GM18867 (cell line): Measurements from ENCODE around the gene SPON1.
"Not testable (repeated sequence)": the region's sequence is repeated elsewhere in the genome, so short reads cannot be mapped to it uniquely, and the experiment has no call there.

Experiments used
- ATAC-seq: cut with Tn5 transposase; IDR thresholded peaks from one replicate; pipeline ENCODE4 v1.9.1; 2021; ENCODE audit warnings: mild to moderate bottlenecking, moderate library complexity; ENCODE audit not compliant: unreplicated experiment

SPON1 gene

DNA sequence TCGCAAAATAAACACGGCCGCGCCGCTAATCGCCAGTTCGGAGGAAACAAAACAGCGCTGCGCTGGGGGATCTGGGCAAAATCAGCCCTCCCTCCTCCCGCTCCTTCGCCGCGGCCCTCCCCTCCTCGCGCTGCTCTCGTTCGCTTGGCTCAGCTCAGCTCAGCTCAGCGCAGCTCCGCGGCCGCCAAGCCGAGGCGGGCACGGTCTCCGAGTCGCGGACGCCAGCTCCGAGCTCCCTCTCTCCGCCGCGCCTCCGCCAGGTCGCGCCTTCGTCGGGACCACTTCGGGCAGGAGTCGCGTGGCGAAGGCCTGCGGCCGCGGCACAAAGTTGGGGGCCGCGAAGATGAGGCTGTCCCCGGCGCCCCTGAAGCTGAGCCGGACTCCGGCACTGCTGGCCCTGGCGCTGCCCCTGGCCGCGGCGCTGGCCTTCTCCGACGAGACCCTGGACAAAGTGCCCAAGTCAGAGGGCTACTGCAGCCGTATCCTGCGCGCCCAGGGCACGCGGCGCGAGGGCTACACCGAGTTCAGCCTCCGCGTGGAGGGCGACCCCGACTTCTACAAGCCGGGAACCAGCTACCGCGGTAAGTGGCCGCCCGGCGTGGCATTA is at the start of gene SPON1:
TSS of gene SPON1 (plus strand) at position 162 of the 607 bp plus-strand sequence. CDS start at position 344, 182 bp downstream.
- ATAC-seq: no peak

- no peak for ATAC-seq
Measured at GRCh38 chr11:13917264-13917663, 45.3 kb upstream of the SPON1 start.

- ATAC-seq: no peak
Measured at GRCh38 chr11:13917904-13918303, 44.6 kb upstream of the SPON1 start.

DNA sequence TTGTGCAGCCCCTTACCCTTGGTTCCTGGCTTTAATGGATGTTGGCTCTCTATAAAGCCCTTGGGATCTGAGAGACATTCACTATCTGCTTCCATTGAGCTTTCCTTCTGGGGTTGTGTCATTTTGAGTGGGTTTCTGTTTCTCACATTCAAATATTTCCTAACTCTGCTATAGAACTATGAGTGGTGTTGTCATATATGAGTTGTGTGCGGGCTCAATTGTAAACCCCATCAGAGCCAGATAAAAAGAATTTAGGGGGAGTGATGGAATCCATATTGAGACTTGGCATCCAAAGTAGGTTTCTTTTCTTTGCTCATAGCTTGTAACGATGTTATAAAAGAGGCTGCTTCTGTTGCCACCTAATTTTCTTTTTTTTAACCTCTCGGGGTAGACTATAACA is 41.8 kb upstream of the SPON1 start:
- ATAC-seq: no peak

DNA sequence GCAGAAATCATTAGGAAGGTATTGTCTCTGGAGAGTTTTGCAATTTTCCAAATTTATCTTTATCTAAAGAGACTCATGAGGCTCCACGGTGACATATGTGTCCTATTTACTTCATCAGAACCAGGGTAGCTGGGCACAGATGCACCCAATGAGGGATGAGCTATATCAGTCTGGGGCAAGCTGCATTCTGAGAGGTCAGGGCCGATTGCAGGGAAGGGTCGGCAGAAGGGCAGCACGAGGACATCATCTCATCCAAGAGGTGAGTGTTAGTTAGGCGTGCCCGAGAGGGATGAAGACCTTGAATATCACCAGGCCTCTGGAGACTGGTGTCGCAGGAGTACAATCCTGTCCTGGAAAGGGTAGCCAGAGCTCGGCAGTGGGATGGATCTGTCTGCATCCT is 41.0 kb upstream of the SPON1 start:
- ATAC-seq: no peak

GRCh38 chr11:13923182-13923581 is 39.3 kb upstream of the SPON1 start:
- ATAC-seq: no peak

- ATAC-seq: no peak
Measured at GRCh38 chr11:13923716-13924650, 38.5 kb upstream of the SPON1 start.

GRCh38 chr11:13924801-13925327 is 37.7 kb upstream of the SPON1 start:
- no peak for ATAC-seq

- not testable (repeated sequence) for ATAC-seq
Measured at GRCh38 chr11:13926366-13926765, 36.2 kb upstream of the SPON1 start.

DNA sequence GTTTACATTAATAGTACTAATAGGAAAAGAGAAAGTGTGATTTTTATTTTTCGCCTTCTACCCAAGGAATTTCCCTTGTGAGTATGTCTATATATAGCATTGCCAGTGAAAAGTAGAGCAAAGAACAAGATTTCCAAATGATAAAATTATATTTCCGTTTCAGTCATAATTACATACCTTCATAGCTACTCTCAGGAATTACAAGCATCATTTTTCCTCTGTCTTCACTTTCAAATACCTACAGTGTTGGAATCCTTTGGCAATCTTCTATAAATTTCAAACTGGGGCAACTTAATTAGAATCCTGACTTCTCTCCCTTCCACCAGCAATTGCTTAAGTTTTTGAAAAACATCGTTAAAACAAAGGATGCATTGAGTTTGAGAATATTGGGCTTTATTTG is 35.5 kb upstream of the SPON1 start:
- no peak for ATAC-seq

DNA sequence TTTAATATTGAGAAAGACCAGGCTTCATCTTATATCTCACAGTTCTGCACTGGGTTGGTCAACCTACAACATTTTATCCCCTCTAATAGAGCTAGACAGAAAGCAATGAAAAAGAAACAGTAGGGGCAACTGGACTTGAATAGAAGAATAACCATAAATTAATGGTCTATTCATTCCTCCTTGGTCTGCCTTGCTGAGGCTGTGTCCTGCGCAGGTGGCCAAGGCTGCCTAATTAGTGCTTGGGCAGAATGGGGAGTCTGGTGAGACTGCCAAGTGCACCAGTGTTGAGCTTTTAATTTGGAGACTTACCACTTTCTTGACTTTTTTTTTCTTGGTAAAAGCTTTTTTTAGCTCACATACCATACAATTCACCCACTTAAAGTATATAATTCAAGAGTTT is 35.0 kb upstream of the SPON1 start:
- no peak for ATAC-seq

DNA sequence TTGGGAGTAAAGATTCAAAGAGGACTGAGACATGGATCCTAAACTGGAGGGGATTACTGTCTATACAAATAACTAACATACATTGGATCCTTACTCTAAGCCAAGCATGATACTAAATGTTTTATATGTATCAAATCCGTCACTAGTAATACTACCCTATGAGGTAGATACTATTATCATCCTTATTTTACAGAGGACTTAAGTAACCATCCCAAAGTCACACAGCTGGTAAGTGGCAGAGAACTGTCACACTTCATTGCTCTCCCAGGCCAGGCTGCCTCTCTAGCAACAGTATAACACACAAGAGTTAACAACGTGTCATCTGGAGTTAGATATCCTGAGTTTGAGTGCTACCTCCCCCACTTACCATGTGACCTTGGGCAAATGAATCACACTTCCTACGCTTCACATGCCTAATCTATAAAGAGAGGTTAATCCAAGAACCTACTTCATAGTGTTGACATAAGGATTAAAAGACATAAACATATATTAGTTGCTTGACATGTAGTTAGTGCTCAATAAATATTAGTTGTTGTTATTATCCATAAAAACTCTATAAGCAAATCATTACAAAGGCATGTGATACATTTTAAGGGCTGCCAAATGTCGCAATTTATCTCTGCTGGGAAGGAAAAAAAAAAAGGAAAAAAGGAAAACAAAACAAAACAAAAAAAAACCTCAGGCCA is 33.8 kb upstream of the SPON1 start:
- no peak for ATAC-seq

- ATAC-seq: no peak
Measured at GRCh38 chr11:13929395-13929891, 33.1 kb upstream of the SPON1 start.

DNA sequence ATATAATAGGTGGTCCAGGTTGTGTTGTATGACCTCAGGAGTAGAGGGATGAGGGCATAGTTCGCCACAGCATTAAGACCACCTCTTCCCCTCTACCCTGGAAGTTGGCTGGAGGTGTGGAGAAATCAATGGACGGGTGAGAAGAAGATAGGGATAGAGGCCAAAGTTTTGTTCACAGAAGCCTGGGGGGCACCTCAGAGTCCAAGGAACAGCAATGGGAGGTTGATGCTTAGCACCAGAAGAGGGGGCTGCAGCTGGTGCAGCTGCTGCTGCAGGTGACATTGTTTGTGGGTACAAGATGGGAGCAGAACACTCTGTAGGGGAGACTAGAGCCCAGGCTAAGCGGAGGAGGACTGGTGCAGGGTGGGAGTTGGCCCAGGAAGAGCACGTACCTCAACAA is 31.2 kb upstream of the SPON1 start:
- no peak for ATAC-seq

- ATAC-seq: not testable (repeated sequence)
Measured at GRCh38 chr11:13937154-13937553, 25.4 kb upstream of the SPON1 start.

- ATAC-seq: not testable (repeated sequence)
Measured at GRCh38 chr11:13938829-13939228, 23.7 kb upstream of the SPON1 start.

- no peak for ATAC-seq
Measured at GRCh38 chr11:13939961-13940906, 22.3 kb upstream of the SPON1 start.

- no peak for ATAC-seq
Measured at GRCh38 chr11:13940907-13941256, 21.6 kb upstream of the SPON1 start.

DNA sequence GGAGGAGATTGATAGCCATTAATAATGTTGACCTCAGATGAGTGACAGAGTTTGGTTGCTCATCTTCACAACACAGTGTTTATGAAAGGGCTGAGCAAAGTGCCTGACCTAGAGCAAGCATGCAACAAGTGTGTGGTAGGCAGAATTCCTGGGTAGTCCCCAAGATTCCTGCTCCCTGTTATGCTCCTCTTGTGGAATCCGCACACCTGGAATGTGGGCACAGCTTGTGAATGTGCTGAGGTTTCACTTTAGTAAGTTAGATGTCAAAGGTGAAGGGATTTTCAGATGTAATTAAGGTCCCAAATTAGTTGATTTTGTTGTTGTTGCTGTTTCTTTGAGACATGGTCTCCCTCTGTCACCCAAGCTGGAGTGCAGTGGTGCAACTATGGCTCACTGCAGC is 20.7 kb upstream of the SPON1 start:
- ATAC-seq: no peak

DNA sequence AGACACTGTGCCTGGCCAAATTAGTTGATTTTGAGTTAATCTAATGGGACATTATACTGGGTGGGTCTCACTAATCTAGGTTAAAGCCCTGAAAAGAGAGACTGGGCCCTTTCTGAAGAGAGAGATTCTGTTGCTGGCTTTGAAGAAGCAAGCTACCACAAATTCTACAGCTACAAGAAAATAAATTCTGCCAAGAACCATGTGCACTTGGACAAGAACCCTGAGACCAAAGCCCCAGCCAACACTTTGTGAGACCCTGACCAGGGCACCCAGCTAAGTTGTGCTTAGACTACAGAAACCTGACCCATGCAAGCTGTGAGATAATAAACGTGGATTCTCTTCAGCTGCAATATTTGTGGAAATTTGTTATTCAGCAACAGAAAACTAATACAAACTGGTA is 20.1 kb upstream of the SPON1 start:
- no peak for ATAC-seq
